ENCODE data around the gene FIP1L1. TPM values are rescaled to one million over a fixed set of nuclear protein-coding genes. Genes with fewer than 3 reads are reported as not detected.
A peak's percentile ranks its signal among the peaks of the same experiment; 100 is the strongest.

The FIP1L1 gene
- total and polyA plus RNA-seq, 2 of the 13 experiments (the other 11 are each of a cell fraction or from before 2014, with no cell fraction given), result 14.9 to 69.4 TPM

DNA sequence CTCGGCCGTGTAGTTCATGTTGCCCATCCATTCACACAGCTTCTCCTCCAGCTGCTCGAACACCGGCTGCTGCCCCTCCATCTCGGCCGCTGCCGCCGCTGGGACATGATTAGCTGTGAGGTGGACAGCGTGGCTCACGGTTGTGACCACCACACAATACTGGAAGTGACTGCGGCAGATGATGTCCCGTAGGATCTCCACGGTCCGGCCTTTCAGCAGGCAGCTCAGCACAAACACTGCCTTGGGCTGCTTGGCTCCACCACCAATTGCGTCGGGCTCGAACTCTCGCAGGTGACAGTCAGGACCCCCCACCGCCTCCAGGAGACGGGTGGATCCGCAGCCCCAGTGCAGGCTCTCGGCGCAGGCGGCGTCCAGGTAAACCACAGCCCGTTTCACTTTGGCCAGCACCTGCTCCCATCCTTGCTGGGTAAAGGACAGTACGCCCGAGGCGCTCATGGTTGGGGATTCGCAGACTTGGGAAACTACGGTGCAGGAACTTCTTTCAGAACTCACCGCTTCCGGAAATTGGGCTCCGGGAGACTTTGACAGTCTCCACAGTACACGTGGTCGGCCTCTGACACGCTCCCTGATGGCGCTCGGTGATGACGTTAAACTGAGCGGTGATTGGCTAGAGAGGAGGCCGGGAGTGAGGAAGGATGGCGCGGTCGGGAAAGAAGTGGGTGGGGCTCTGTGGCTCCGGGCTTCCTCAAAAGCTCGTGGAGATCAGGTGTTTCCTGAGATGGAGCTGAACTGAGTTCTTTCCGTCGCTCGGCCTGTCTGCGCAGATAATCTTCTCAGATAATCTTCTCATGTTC lies 11.7 kb upstream of the FIP1L1 start, which contains the start of gene SCFD2:
Gene SCFD2, minus strand, starts transcription at position 576 of the 815 bp plus-strand sequence.
- in situ Hi-C loops (cut with HindIII; ENCODE audit: extremely low pct_ligation_motif_present, low pct_unique_long_range_greater_than_20kb) (no loop called here), intact Hi-C loops (cut with micrococcal nuclease; ENCODE audit: unreplicated experiment) (loop anchor here (5.0 kb wide), 1 partner anchor 178 kb away; no protein-coding TSS in a partner anchor)
- peak within 1 kb of the TSS; percentile 70 for H3K9ac ChIP-seq (ENCODE audit: insufficient read depth, low read depth, low read length)
- no peaks in the 10 kb centered on the region for H3K36me3 ChIP-seq (replicated peaks in 1 of 2; ENCODE audit: control insufficient read depth in 1 of 2, insufficient read depth in 2 of 2, low read length in 2 of 2)
- no peaks in the 10 kb centered on the region; a peak in 1 of 5 replicates for H3K27me3 ChIP-seq (ENCODE audit: control insufficient read depth in 1 of 2, insufficient read depth in 2 of 2, low read length in 2 of 2)
- peak within 1 kb of the TSS; percentile 90 for H3K4me2 ChIP-seq (ENCODE audit: low read depth, low read length)
- peak within 1 kb of the TSS; percentile 57 for H3K27ac ChIP-seq (ENCODE audit: extremely low read length, insufficient read depth, low read length)
- no peaks in the 10 kb centered on the region for H3K9me3 ChIP-seq (ENCODE audit: low read length)
- ChIA-PET POLR2A (interaction anchor here (1.0 to 1.6 kb wide), 4 partner anchors 9 to 345 kb away, joined by 3 to 12 read pairs (median 4); partner anchors contain the start of gene FIP1L1), CTCF (ENCODE audit: low intra/inter-chr PET ratio, low total read pairs) (no interaction called here)
- peaks cover 38% of the 10 kb centered on the region for H3K4me1 ChIP-seq (ENCODE audit: insufficient read depth, low read length)
- DNase-seq (ENCODE audit: low spot score), result peak; percentile 96
- FAIRE-seq, result peak; percentile 86
- WGBS (ENCODE audit: low lambda C conversion rate), result 2% methylated on average over 17 of the region's 51 CpGs
- H4K20me1 ChIP-seq (ENCODE audit: insufficient read depth, low read length), result no peaks in the 10 kb centered on the region
- peak; percentile 97 for ATAC-seq
- H3K4me3 ChIP-seq (replicated peaks in 1 of 3; ENCODE audit: insufficient read depth in 1 of 3, low read depth in 2 of 3, low read length in 3 of 3), result peak within 1 kb of the TSS; percentile 83 to 99 (median 95)
- TSS peak; percentile 76 for BruUV-seq (replicated peaks)
- peak within 1 kb of the TSS; percentile 79 for H2AFZ ChIP-seq (ENCODE audit: low read length)
- peaks cover 21% of the 10 kb centered on the region for H3K79me2 ChIP-seq (ENCODE audit: insufficient read depth, low read length)
- TF ChIP-seq ZSCAN29 (CRISPR knock-in tag; conservative IDR thresholded peaks at IDR 0.05) (0 out of 2 replicates have a peak, but pooled peaks have one; percentile 55), ZNF335 (CRISPR knock-in tag; IDR thresholded peaks at IDR 0.05) (no peak), SMAD9 (CRISPR knock-in tag; IDR thresholded peaks at IDR 0.05) (no peak), CCAR2 (optimal IDR thresholded peaks at IDR 0.05; ENCODE audit: low read depth, low read length) (no peak), DR1 (CRISPR knock-in tag; IDR thresholded peaks at IDR 0.05) (no peak), KLF11 (CRISPR knock-in tag; IDR thresholded peaks at IDR 0.05) (no peak), MATR3 (CRISPR knock-in tag; IDR thresholded peaks at IDR 0.05) (no peak), ERF (CRISPR knock-in tag; IDR thresholded peaks at IDR 0.05) (peak; percentile 29; the same call in 1 of the 2 replicates), RCOR2 (CRISPR knock-in tag; IDR thresholded peaks at IDR 0.05) (no peak), ZNF713 (CRISPR knock-in tag; IDR thresholded peaks at IDR 0.05) (0 out of 2 replicates have a peak, but pooled peaks have one; percentile 34)
- TF ChIP-seq, protein P1, sequence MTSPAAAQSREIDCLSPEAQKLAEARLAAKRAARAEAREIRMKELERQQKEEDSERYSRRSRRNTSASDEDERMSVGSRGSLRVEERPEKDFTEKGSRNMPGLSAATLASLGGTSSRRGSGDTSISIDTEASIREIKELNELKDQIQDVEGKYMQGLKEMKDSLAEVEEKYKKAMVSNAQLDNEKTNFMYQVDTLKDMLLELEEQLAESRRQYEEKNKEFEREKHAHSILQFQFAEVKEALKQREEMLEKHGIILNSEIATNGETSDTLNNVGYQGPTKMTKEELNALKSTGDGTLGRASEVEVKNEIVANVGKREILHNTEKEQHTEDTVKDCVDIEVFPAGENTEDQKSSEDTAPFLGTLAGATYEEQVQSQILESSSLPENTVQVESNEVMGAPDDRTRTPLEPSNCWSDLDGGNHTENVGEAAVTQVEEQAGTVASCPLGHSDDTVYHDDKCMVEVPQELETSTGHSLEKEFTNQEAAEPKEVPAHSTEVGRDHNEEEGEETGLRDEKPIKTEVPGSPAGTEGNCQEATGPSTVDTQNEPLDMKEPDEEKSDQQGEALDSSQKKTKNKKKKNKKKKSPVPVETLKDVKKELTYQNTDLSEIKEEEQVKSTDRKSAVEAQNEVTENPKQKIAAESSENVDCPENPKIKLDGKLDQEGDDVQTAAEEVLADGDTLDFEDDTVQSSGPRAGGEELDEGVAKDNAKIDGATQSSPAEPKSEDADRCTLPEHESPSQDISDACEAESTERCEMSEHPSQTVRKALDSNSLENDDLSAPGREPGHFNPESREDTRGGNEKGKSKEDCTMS (CRISPR knock-in tag; conservative IDR thresholded peaks at IDR 0.05), result no peak
- TF ChIP-seq, protein P2, sequence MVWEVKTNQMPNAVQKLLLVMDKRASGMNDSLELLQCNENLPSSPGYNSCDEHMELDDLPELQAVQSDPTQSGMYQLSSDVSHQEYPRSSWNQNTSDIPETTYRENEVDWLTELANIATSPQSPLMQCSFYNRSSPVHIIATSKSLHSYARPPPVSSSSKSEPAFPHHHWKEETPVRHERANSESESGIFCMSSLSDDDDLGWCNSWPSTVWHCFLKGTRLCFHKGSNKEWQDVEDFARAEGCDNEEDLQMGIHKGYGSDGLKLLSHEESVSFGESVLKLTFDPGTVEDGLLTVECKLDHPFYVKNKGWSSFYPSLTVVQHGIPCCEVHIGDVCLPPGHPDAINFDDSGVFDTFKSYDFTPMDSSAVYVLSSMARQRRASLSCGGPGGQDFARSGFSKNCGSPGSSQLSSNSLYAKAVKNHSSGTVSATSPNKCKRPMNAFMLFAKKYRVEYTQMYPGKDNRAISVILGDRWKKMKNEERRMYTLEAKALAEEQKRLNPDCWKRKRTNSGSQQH (CRISPR knock-in tag; IDR thresholded peaks at IDR 0.05; ENCODE audit: low read depth), result peak; percentile 97
- TF ChIP-seq, protein P3, sequence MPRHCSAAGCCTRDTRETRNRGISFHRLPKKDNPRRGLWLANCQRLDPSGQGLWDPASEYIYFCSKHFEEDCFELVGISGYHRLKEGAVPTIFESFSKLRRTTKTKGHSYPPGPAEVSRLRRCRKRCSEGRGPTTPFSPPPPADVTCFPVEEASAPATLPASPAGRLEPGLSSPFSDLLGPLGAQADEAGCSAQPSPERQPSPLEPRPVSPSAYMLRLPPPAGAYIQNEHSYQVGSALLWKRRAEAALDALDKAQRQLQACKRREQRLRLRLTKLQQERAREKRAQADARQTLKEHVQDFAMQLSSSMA (CRISPR knock-in tag; IDR thresholded peaks at IDR 0.05), result no peak
- TF ChIP-seq, protein P4, sequence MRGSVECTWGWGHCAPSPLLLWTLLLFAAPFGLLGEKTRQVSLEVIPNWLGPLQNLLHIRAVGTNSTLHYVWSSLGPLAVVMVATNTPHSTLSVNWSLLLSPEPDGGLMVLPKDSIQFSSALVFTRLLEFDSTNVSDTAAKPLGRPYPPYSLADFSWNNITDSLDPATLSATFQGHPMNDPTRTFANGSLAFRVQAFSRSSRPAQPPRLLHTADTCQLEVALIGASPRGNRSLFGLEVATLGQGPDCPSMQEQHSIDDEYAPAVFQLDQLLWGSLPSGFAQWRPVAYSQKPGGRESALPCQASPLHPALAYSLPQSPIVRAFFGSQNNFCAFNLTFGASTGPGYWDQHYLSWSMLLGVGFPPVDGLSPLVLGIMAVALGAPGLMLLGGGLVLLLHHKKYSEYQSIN (CRISPR knock-in tag; IDR thresholded peaks at IDR 0.05; ENCODE audit: borderline replicate concordance), result no peak
- TF ChIP-seq, protein P5, sequence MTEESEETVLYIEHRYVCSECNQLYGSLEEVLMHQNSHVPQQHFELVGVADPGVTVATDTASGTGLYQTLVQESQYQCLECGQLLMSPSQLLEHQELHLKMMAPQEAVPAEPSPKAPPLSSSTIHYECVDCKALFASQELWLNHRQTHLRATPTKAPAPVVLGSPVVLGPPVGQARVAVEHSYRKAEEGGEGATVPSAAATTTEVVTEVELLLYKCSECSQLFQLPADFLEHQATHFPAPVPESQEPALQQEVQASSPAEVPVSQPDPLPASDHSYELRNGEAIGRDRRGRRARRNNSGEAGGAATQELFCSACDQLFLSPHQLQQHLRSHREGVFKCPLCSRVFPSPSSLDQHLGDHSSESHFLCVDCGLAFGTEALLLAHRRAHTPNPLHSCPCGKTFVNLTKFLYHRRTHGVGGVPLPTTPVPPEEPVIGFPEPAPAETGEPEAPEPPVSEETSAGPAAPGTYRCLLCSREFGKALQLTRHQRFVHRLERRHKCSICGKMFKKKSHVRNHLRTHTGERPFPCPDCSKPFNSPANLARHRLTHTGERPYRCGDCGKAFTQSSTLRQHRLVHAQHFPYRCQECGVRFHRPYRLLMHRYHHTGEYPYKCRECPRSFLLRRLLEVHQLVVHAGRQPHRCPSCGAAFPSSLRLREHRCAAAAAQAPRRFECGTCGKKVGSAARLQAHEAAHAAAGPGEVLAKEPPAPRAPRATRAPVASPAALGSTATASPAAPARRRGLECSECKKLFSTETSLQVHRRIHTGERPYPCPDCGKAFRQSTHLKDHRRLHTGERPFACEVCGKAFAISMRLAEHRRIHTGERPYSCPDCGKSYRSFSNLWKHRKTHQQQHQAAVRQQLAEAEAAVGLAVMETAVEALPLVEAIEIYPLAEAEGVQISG (CRISPR knock-in tag; IDR thresholded peaks at IDR 0.05), result peak; percentile 85
